Panc1 (cell line): ENCODE data around the gene SLC13A1. TPM values are rescaled to one million over a fixed set of nuclear protein-coding genes. Genes with fewer than 3 reads are reported as not detected.

Experiments used
- ATAC-seq: fragments of 200-7000 bp; cut with Tn5 transposase; 2 replicates; pipeline ENCODE4 v1.9.1; 2020; ENCODE audit warnings: mild to moderate bottlenecking, moderate library complexity
- BruUV-seq: library from RNA; stranded (reverse); fragments of 400-500 nt; replicated peaks from 2 replicates; lab custom pipeline; 2021; lab: Mats Ljungman, UMichigan
- CTCF ChIA-PET: fragments of 300-600 bp; sonication (Branson Sonifier 250); formaldehyde crosslinking; loops from one replicate; lab custom pipeline; 2022; ENCODE audit warnings: antibody characterized with exemption; lab: Charles Lee
- POLR2A ChIA-PET: fragments of 300-600 bp; sonication (Branson Sonifier 250); formaldehyde crosslinking; loops from one replicate; lab custom pipeline; 2022; ENCODE audit warnings: antibody characterized with exemption; lab: Charles Lee
- DNase-seq: peaks from one replicate; pipeline ENCODE4 v3.0.0-alpha.2; 2010; ENCODE audit warnings: low read depth, low spot score
- H3K27ac ChIP-seq: 2 replicates; pipeline ENCODE4 v1.5.1; 2011; ENCODE audit warnings: mild to moderate bottlenecking, low read length, inconsistent platforms
- H3K27me3 ChIP-seq: fragments of 200-500 bp; sonication (Bioruptor generic); 2 replicates; pipeline ENCODE4 v1.6.0; 2014; ENCODE audit warnings: low read length, inconsistent platforms; ENCODE audit not compliant: control insufficient read depth, insufficient read depth
- H3K36me3 ChIP-seq: fragments of 200-500 bp; sonication (Bioruptor generic); 2 replicates; pipeline ENCODE4 v1.5.1; 2014; ENCODE audit warnings: inconsistent platforms, mild to moderate bottlenecking, low read length, moderate library complexity; ENCODE audit not compliant: control insufficient read depth, insufficient read depth
- H3K4me1 ChIP-seq: 2 replicates; pipeline ENCODE4 v1.5.1; 2011; ENCODE audit warnings: inconsistent platforms, mild to moderate bottlenecking, low read length, moderate library complexity; ENCODE audit not compliant: control insufficient read depth, insufficient read depth
- H3K4me3 ChIP-seq, 2 experiments: 2 replicates each; pipeline ENCODE4 v1.5.1; 2011 to 2012; ENCODE audit warnings: low read depth in 2 of 2, low read length in 2 of 2, mild to moderate bottlenecking in 2 of 2, inconsistent platforms in 1 of 2, moderate library complexity in 1 of 2
- H3K9me3 ChIP-seq: fragments of 200-500 bp; sonication (Bioruptor generic); 2 replicates; pipeline ENCODE4 v1.5.1; 2014; ENCODE audit warnings: low read depth, mild to moderate bottlenecking, inconsistent platforms, low read length, moderate library complexity; ENCODE audit not compliant: control insufficient read depth, insufficient read depth
- POLR2AphosphoS5 ChIP-seq: IDR thresholded peaks from 2 replicates; pipeline ENCODE4 v1.6.1; 2012; ENCODE audit warnings: mild to moderate bottlenecking, low read depth, low read length, moderate library complexity
- SIN3A ChIP-seq: IDR thresholded peaks from 2 replicates; pipeline ENCODE4 v1.6.1; 2012; ENCODE audit warnings: low read depth, mild to moderate bottlenecking, low read length, moderate library complexity, borderline replicate concordance; ENCODE audit not compliant: insufficient read depth
- TCF7L2 ChIP-seq: IDR thresholded peaks from 2 replicates; pipeline ENCODE4 v1.6.1; 2011; ENCODE audit warnings: mild to moderate bottlenecking, low read depth, low read length, inconsistent platforms
- in situ Hi-C: cut with HindIII; loops from 2 replicates; pipeline ENCODE4 v1.10.0; 2016; ENCODE audit warnings: low sequenced_read_pairs, low pct_unique_long_range_greater_than_20kb
- intact Hi-C: fragments of 100-400 bp; cut with micrococcal nuclease; formaldehyde crosslinking; loops from one replicate; pipeline ENCODE4 v1.10.0; 2022; ENCODE audit not compliant: unreplicated experiment
- total RNA-seq: library from RNA; stranded (reverse); gene quantifications from one replicate; pipeline ENCODE4 v1.2.1, GENCODE V29; 2021; ENCODE audit not compliant: unreplicated experiment
- TF ChIP-seq, protein P1 (sequence below), 2 experiments: IDR thresholded peaks; 2 replicates each; pipeline ENCODE4 v1.6.1; 2011 to 2012; ENCODE audit warnings: low read depth in 2 of 2, control low read depth in 1 of 2, low read length in 1 of 2, mild to moderate bottlenecking in 1 of 2, moderate library complexity in 1 of 2; ENCODE audit not compliant: insufficient read depth in 1 of 2
- TF ChIP-seq, protein P2 (sequence below): fragments of 450-650 bp; IDR thresholded peaks from 2 replicates; pipeline ENCODE4 v1.5.1; 2017; ENCODE audit warnings: mild to moderate bottlenecking

Gene SLC13A1
- total RNA-seq, 1 experiment from 2014 or later, result not detected

DNA sequence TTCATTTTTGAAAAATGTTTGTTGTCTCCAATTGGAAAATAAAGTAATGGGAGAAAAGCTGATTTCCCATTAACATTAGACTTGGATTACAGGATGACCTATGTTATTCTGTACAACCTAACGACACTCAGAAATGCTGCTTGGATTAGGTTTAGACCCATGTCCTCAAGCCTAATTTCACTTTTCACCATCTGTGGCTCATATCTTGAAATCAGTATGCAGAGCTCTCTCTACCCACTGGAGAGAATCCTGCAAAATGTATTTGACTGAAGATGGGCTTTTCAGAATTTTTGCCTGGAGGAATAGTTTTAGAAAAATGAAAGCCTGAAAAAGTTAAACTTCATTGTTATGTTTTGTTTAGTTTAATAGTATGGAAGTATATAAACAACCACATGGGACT lies 63.8 kb downstream of the SLC13A1 start:
- Histone ChIP-seq H3K27me3 (no peaks in the 10 kb centered on the region), H3K9me3 (no peaks in the 10 kb centered on the region), H3K4me3 (no peak overlapping the region), H3K4me1 (no peaks in the 10 kb centered on the region), H3K27ac (no peak overlapping the region), H3K36me3 (no peaks in the 10 kb centered on the region)
- ATAC-seq (no peak), DNase-seq (no peak)
- in situ Hi-C loops, result no loop called here
- CTCF ChIA-PET, result no interaction called here
- intact Hi-C loops, result no loop called here
- TF ChIP-seq POLR2AphosphoS5 (no peak), TCF7L2 (no peak), SIN3A (no peak)
- TF ChIP-seq, protein P1, sequence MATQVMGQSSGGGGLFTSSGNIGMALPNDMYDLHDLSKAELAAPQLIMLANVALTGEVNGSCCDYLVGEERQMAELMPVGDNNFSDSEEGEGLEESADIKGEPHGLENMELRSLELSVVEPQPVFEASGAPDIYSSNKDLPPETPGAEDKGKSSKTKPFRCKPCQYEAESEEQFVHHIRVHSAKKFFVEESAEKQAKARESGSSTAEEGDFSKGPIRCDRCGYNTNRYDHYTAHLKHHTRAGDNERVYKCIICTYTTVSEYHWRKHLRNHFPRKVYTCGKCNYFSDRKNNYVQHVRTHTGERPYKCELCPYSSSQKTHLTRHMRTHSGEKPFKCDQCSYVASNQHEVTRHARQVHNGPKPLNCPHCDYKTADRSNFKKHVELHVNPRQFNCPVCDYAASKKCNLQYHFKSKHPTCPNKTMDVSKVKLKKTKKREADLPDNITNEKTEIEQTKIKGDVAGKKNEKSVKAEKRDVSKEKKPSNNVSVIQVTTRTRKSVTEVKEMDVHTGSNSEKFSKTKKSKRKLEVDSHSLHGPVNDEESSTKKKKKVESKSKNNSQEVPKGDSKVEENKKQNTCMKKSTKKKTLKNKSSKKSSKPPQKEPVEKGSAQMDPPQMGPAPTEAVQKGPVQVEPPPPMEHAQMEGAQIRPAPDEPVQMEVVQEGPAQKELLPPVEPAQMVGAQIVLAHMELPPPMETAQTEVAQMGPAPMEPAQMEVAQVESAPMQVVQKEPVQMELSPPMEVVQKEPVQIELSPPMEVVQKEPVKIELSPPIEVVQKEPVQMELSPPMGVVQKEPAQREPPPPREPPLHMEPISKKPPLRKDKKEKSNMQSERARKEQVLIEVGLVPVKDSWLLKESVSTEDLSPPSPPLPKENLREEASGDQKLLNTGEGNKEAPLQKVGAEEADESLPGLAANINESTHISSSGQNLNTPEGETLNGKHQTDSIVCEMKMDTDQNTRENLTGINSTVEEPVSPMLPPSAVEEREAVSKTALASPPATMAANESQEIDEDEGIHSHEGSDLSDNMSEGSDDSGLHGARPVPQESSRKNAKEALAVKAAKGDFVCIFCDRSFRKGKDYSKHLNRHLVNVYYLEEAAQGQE (IDR thresholded peaks at IDR 0.05; ENCODE audit: insufficient read depth in 1 of 2, low read depth in 2 of 2, low read length in 1 of 2), result no peak
- TF ChIP-seq, protein P2, sequence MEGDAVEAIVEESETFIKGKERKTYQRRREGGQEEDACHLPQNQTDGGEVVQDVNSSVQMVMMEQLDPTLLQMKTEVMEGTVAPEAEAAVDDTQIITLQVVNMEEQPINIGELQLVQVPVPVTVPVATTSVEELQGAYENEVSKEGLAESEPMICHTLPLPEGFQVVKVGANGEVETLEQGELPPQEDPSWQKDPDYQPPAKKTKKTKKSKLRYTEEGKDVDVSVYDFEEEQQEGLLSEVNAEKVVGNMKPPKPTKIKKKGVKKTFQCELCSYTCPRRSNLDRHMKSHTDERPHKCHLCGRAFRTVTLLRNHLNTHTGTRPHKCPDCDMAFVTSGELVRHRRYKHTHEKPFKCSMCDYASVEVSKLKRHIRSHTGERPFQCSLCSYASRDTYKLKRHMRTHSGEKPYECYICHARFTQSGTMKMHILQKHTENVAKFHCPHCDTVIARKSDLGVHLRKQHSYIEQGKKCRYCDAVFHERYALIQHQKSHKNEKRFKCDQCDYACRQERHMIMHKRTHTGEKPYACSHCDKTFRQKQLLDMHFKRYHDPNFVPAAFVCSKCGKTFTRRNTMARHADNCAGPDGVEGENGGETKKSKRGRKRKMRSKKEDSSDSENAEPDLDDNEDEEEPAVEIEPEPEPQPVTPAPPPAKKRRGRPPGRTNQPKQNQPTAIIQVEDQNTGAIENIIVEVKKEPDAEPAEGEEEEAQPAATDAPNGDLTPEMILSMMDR, result no peak
- POLR2A ChIA-PET, result no interaction called here
- BruUV-seq, result no TSS peak

- Histone ChIP-seq H3K4me1 (no peaks in the 10 kb centered on the region), H3K4me3 (no peak overlapping the region), H3K27me3 (no peaks in the 10 kb centered on the region), H3K36me3 (no peaks in the 10 kb centered on the region), H3K9me3 (no peaks in the 10 kb centered on the region), H3K27ac (no peak overlapping the region)
- BruUV-seq, result no TSS peak
- ChIA-PET CTCF (no interaction called here), POLR2A (no interaction called here)
- TF ChIP-seq TCF7L2, result no peak
- no peak for TF ChIP-seq POLR2AphosphoS5
- TF ChIP-seq, protein P1 (IDR thresholded peaks at IDR 0.05; ENCODE audit: insufficient read depth in 1 of 2, low read depth in 2 of 2, low read length in 1 of 2), result no peak
- TF ChIP-seq SIN3A, result no peak
- TF ChIP-seq, protein P2, result no peak
- intact Hi-C loops, result no loop called here
- in situ Hi-C loops, result no loop called here
- DNase-seq (no peak), ATAC-seq (no peak)
Observed at GRCh38 chr7:123133924-123134323, 65.8 kb downstream of the SLC13A1 start.
